Breast epithelium (tissue), 4 donors: ENCODE data around the gene PCGF5. TPM values are rescaled to one million over a fixed set of nuclear protein-coding genes. Genes with fewer than 3 reads are reported as not detected.

Experiments used
- DNase-seq, 2 donors: peaks; one replicate each; pipeline ENCODE4 v3.0.0-alpha.2; 2019; ENCODE audit warnings: low spot score in 2 of 2
- H3K27ac ChIP-seq, 2 donors: fragments of 200-600 bp; sonication (generic) in 1 of 2; one replicate each; pipeline ENCODE4 v1.5.1; 2016 to 2019; ENCODE audit warnings: mild to moderate bottlenecking in 1 of 2
- H3K27me3 ChIP-seq, 2 donors: fragments of 200-600 bp; sonication (generic) in 1 of 2; one replicate each; pipeline versions ENCODE4 v1.5.1 to v1.6.0; 2017 to 2019; ENCODE audit warnings: control low read depth in 1 of 2, mild to moderate bottlenecking in 1 of 2
- H3K36me3 ChIP-seq: fragments of 200-600 bp; one replicate; pipeline ENCODE4 v1.5.1; 2019
- H3K4me1 ChIP-seq, 2 donors: fragments of 200-600 bp; sonication (generic); one replicate each; pipeline ENCODE4 v1.5.1; 2016 to 2019; ENCODE audit warnings: control low read depth in 1 of 2
- H3K4me3 ChIP-seq, 3 donors: fragments of 200-600 bp; sonication (generic); 1 replicate in 2 of 3; 2 replicates in 1 of 3; pipeline ENCODE4 v1.5.1; 2016 to 2019; ENCODE audit warnings: mild to moderate bottlenecking in 3 of 3, moderate library complexity in 2 of 3
- H3K9me3 ChIP-seq, 2 donors: fragments of 200-600 bp; sonication (generic) in 1 of 2; one replicate each; pipeline ENCODE4 v1.5.1; 2016 to 2019; ENCODE audit warnings: control low read depth in 1 of 2
- POLR2A ChIP-seq: fragments of 450-650 bp; IDR thresholded peaks from one replicate; pipeline ENCODE4 v1.6.1; 2016; ENCODE audit warnings: antibody characterized with exemption, mild to moderate bottlenecking, moderate library complexity
- POLR2AphosphoS5 ChIP-seq, 3 donors: sonication (generic); formaldehyde crosslinking; IDR thresholded peaks; one replicate each; pipeline ENCODE4 v1.6.1; 2017; ENCODE audit warnings: antibody characterized with exemption in 3 of 3
- intact Hi-C: fragments of 100-400 bp; cut with DNase I; formaldehyde crosslinking; loops from one replicate; pipeline ENCODE4 v1.15.1; 2023; ENCODE audit warnings: low total_unique reads
- total RNA-seq, 3 donors: library from RNA; depleted of rRNA; stranded (reverse); fragments of >200 nt; gene quantifications; one replicate each; pipeline ENCODE4 v1.1.0, GENCODE V29; 2016
- TF ChIP-seq, protein P1 (sequence below), 3 donors: fragments of 450-650 bp; IDR thresholded peaks; one replicate each; pipeline ENCODE4 v1.5.1; 2016 to 2017; ENCODE audit warnings: antibody characterized with exemption in 3 of 3, mild to moderate bottlenecking in 3 of 3, moderate library complexity in 3 of 3

Gene PCGF5
- total RNA-seq, 3 donors from 2014 or later = 36.5 to 66.9 (median 39.3) TPM

DNA sequence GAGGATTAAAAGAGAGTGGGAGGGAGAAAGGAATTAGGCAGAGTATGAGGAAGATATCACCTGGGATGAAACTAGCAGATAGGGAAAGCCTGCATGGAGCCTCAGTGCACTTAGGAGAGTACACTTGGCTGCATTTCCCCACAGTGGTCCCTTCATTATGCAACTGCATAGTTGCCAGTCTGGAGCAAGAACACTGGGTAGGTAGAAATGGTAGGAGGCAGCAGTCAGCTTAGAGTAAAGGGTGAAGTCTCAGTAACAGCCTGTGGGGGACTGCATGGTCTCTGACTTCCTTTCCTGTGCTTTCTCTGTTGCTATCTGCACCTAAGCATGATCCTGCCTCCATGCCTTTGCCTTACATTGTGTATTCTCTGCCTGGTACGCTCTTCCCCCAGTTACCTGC lies 14.0 kb upstream of the PCGF5 start:
- no peaks in the 10 kb centered on the region for H3K4me1 ChIP-seq

DNA sequence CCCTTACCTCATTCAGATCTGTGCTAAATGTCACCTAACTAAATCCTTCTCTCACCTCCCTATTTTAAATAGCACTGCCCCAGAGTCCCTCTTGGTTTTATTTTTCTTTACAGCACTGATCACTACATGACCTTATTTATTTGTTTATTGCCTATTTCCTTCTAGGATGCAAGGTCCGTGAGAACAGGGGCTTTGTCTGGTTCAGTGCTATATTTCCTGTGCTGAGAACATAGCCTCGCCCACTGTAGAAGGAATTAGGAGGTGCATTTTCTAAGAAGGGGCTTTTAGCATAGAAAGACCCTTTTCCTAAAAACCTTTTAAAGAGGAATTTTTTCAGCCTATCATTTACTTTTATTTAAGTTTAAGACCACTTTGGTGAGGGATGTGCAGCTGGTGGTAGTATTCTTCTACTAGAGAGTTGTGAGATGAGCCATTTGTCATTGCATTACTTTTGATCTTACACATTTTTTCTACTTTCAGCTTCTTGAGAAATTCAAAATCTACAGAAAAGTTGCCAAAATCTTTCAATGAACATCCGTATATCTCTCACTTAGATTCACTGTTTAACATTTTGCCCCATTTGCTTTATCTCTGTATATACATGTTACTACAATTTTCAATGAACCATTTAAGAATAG lies 13.5 kb upstream of the PCGF5 start:
- H3K9me3 ChIP-seq = no peaks in the 10 kb centered on the region
- no peaks in the 10 kb centered on the region for H3K27me3 ChIP-seq
- no peak overlapping the region for H3K27ac ChIP-seq
- intact Hi-C loops = no loop called here
- H3K4me1 ChIP-seq = no peaks in the 10 kb centered on the region
- H3K4me3 ChIP-seq = no peak overlapping the region
- no peak for TF ChIP-seq POLR2A
- no peaks in the 10 kb centered on the region for H3K36me3 ChIP-seq
- DNase-seq = no peak

More for the DNA sequence above, 14.0 kb upstream of the PCGF5 start:
- no peaks in the 10 kb centered on the region for H3K9me3 ChIP-seq
- intact Hi-C loops = no loop called here
- TF ChIP-seq POLR2A (no peak), POLR2AphosphoS5 (IDR thresholded peaks at IDR 0.05) (no peak)
- TF ChIP-seq, protein P1, sequence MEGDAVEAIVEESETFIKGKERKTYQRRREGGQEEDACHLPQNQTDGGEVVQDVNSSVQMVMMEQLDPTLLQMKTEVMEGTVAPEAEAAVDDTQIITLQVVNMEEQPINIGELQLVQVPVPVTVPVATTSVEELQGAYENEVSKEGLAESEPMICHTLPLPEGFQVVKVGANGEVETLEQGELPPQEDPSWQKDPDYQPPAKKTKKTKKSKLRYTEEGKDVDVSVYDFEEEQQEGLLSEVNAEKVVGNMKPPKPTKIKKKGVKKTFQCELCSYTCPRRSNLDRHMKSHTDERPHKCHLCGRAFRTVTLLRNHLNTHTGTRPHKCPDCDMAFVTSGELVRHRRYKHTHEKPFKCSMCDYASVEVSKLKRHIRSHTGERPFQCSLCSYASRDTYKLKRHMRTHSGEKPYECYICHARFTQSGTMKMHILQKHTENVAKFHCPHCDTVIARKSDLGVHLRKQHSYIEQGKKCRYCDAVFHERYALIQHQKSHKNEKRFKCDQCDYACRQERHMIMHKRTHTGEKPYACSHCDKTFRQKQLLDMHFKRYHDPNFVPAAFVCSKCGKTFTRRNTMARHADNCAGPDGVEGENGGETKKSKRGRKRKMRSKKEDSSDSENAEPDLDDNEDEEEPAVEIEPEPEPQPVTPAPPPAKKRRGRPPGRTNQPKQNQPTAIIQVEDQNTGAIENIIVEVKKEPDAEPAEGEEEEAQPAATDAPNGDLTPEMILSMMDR (IDR thresholded peaks at IDR 0.05) = no peak
- no peaks in the 10 kb centered on the region for H3K36me3 ChIP-seq
- DNase-seq = no peak
- no peak overlapping the region for H3K4me3 ChIP-seq
- H3K27me3 ChIP-seq = no peaks in the 10 kb centered on the region
- no peak overlapping the region for H3K27ac ChIP-seq

DNA sequence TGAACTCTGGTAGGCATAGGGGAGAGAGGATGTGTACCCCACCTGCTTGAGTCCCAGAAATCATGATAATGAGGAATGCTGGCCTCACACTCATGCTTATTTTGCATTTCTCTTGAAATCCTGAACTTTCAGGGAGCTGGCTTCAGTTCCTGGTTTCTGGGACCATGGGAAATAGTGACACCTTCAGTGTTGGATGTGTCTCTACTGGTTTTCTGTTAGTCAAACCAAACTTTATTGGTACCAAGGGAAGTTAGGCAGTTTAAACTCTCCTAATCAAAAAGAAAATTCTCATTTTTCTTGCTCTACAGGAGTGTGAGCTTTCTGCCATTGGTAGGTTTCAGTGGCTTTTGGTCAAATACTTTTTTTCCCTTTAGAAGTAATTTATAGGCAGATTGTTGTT lies 11.8 kb upstream of the PCGF5 start:
- Histone ChIP-seq H3K4me1 (no peaks in the 10 kb centered on the region), H3K27ac (no peak overlapping the region), H3K9me3 (no peaks in the 10 kb centered on the region), H3K4me3 (no peak overlapping the region), H3K36me3 (no peaks in the 10 kb centered on the region), H3K27me3 (no peaks in the 10 kb centered on the region)
- DNase-seq = no peak
- intact Hi-C loops = no loop called here
- TF ChIP-seq POLR2A (no peak), POLR2AphosphoS5 (IDR thresholded peaks at IDR 0.05) (no peak)
- TF ChIP-seq, protein P1 (IDR thresholded peaks at IDR 0.05) = no peak

DNA sequence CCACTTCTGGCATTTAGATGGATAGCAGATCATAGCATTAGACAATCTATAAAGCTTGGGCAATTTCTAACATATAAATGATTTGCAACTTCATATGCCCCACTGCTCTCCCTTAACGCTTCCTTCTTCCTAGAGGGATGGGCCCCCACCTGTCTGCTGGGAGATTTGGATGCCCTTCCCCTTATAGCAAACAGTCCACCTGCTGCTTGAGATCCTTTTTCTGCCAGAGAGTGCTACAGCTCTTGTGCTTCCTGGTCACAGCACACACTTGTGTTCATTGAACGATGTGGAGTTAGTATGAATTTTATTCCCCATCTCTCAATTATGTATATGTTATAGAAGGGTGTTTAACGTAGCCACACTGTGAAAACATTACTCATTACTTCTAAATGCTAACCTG lies 10.4 kb upstream of the PCGF5 start:
- no peak for DNase-seq
- no peak overlapping the region for H3K27ac ChIP-seq
- no peaks in the 10 kb centered on the region for H3K36me3 ChIP-seq
- H3K9me3 ChIP-seq = no peaks in the 10 kb centered on the region
- no peak overlapping the region for H3K4me3 ChIP-seq
- intact Hi-C loops = no loop called here
- TF ChIP-seq, protein P1 (IDR thresholded peaks at IDR 0.05) = no peak
- TF ChIP-seq POLR2A (no peak), POLR2AphosphoS5 (IDR thresholded peaks at IDR 0.05) (no peak)
- no peaks in the 10 kb centered on the region for H3K4me1 ChIP-seq
- no peaks in the 10 kb centered on the region for H3K27me3 ChIP-seq

DNA sequence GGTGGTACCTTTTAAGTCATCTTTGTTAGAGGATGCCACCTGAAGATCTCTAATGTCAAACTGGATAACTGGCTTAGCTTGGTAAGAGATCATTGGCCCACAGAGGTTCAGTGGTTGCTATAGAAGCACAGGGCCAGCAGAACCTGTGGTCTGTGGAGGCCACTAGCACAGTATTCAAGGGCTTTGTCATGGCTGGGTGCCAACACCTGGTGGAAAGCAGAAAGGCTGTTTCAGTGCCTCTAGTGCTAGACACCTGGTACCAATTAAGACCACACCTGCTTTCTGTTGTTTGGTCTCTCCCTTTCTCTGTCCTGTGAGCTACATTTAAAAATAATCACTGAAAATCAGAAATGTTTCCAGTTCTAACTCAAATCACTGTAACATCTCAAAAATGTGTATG lies 10.0 kb upstream of the PCGF5 start:
- Histone ChIP-seq H3K4me1 (no peaks in the 10 kb centered on the region), H3K4me3 (no peak overlapping the region), H3K36me3 (no peaks in the 10 kb centered on the region), H3K9me3 (no peaks in the 10 kb centered on the region), H3K27ac (no peak overlapping the region), H3K27me3 (no peaks in the 10 kb centered on the region)
- TF ChIP-seq POLR2A (no peak), POLR2AphosphoS5 (IDR thresholded peaks at IDR 0.05) (no peak)
- TF ChIP-seq, protein P1 (IDR thresholded peaks at IDR 0.05) = no peak
- DNase-seq = no peak
- intact Hi-C loops = no loop called here
